LoVo (cell line): ENCODE data around the gene SNAP47.
"Not testable (repeated sequence)": the region's sequence is repeated elsewhere in the genome, so short reads cannot be mapped to it uniquely, and the experiment has no call there.

Experiments
- DNase-seq: peaks from one replicate; pipeline ENCODE4 v3.0.0-alpha.2; 2016; ENCODE audit warnings: low spot score

Gene SNAP47

GRCh38 chr1:227734856-227735538, at the start of gene SNAP47, which contains the start of gene JMJD4:
TSS of gene SNAP47 (plus strand) at chr1:227735435. CDS start at chr1:227747737, 12,302 bp downstream.
TSS of gene JMJD4 (minus strand) at chr1:227735302. CDS start at chr1:227735273, 29 bp downstream.
- peak; percentile 94 for DNase-seq

GRCh38 chr1:227685807-227686206, 49.4 kb upstream of the SNAP47 start:
- no peak for DNase-seq

DNA sequence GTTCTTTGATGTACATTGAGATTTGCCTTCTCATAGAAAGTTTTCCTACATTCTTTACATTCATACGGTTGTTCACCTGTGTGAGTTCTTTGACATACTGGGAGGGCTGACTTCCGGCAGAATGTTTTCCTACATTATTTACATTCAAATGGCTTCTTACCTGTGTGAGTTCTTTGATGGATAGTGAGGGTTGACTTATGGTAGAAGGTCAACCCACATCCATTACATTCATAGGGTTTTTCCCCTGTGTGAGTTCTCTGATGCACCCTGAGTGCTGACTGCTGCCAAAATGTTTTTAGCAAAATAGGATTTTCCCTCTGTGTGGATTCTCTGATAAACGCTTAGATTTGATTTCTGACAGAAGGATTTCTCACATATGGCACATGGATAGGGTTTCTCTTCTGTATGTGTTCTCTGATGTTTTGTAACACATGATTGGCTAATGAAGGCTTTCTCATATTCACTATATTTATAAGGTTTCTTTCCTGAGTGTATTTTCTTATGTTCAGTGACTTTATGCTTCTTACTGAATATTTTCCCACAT, 37.8 kb upstream of the SNAP47 start:
- DNase-seq, result no peak

- not testable (repeated sequence) for DNase-seq
Measured at GRCh38 chr1:227701631-227702030, 33.6 kb upstream of the SNAP47 start.

GRCh38 chr1:227707846-227708245, 27.4 kb upstream of the SNAP47 start:
- DNase-seq, result no peak

DNA sequence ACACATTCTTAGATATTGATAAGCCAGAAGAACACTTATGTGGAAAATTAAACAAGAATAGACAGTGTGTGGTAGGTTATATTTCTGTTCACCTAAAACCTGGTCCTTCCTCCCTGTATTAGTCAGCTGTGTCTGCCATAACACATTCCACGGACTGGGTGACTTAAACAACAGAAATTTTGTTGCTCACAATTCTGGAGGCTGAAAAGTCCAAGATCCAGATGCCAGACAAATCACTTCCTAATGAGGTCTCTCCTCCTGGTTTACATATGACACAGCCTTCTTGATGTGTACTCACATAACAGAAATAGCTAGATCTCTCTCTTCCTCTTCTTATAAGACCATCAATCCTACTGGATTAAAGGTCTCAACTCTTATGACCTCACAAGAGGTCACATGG, 25.8 kb upstream of the SNAP47 start:
- DNase-seq, result no peak

GRCh38 chr1:227710474-227710873, 24.8 kb upstream of the SNAP47 start:
- not testable (repeated sequence) for DNase-seq

GRCh38 chr1:227712648-227713047, 22.6 kb upstream of the SNAP47 start:
- DNase-seq, result no peak

GRCh38 chr1:227718932-227719331, 16.3 kb upstream of the SNAP47 start:
- DNase-seq, result no peak

DNA sequence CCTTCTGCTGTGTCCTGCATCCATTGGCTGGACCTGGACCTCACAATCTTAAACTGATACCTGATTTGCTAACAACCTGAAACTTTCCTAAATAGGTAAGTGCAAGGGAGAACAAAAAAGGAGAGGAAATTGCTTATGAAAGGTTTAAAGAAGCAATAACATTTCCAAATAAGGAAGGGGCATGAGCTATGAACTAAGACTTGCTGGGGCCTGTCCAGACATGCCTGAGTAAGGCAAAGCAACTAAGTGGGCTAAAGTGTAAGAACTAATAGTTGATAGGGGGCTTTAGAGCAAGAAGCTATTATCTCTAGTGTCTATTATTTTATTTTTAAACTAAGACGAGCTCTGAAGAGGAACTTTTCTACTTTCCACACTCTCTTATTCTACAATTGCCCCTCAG, 11.8 kb upstream of the SNAP47 start:
- no peak for DNase-seq

DNA sequence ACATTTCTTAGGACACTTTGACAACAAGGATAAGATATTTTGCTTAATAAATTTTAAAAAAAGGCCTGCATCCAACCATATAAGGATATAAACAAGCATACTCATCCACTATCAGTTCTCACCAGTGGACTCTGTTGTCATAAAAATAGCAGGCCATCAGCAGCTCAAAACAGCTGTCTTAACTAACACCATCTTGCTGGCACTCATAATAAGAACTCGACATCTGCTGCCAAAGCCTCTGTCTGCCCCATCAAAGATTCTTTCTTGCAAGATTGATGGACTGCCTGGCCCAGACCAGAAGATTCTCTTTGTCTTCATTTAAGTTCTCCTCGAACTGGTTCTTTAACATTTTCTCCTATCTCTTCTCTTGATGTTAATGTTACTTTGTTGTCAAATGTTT, 10.2 kb upstream of the SNAP47 start:
- DNase-seq, result no peak

DNA sequence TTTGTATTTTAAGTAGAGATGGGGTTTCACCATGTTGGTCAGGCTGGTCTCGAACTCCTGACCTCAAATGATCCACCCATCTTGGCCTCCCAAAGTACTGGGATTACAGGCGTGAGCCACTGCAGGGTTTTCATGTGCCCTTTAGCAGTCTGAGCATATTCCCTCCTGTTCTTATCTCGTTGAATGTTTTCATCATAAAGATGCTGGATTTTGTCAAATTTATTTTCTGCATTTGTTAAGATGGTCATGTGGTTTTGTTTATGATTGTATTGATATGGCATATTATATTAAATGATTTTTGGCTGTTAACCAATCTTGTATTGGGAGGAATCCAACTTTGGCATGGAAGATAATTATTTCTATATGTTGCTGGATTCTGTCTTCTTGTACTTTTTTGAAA, 8.9 kb upstream of the SNAP47 start:
- no peak for DNase-seq

DNA sequence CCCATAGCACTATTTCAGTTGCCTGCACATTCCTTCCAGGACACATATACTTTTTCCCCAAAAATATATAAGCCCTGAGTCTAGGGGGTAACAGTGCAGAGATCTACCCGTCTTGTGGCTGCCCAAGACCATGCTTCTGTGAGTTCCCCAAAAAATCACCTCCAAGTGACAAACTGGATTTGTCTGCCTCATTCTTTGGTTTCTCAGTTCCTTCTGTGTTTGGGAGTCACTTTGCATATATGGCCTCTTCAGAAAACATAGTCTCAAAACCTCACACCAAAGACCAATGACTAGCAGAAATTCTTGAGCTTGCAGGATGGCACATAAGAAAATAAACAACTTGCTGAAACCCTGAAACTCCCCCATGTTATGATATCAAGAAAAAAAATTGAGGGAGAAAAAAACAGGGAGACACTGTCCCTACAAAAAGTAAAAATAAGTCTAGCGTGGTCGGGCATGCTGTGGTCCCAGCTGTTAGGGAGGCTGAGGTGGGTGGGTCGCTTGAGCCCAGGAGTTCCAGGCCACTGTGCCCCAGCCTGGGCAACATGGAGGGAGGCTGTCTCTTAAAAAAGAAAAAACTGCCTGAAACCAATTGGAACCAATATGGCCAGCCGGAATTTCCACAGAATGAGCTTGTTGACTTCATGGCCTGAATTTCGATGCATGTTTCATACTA, 8.2 kb upstream of the SNAP47 start:
- DNase-seq, result no peak

- peak; percentile 83 for DNase-seq
Measured at GRCh38 chr1:227728059-227728891, 7.0 kb upstream of the SNAP47 start.

DNA sequence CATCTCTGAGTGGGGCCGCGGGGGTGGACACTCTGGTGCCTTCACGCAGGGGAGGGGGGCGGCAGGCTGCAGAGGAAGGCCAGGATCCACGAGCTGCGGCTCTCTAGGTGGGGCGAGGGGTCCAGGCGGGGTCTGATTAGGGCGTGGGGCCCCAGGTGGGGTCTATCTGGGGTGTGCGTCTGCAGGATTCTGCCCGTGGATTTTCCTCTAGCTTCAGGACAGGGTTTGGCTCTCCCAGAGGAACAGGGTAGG, 6.4 kb upstream of the SNAP47 start:
- DNase-seq, result no peak

- DNase-seq, result no peak
Measured at GRCh38 chr1:227729144-227729880, 5.9 kb upstream of the SNAP47 start.

DNA sequence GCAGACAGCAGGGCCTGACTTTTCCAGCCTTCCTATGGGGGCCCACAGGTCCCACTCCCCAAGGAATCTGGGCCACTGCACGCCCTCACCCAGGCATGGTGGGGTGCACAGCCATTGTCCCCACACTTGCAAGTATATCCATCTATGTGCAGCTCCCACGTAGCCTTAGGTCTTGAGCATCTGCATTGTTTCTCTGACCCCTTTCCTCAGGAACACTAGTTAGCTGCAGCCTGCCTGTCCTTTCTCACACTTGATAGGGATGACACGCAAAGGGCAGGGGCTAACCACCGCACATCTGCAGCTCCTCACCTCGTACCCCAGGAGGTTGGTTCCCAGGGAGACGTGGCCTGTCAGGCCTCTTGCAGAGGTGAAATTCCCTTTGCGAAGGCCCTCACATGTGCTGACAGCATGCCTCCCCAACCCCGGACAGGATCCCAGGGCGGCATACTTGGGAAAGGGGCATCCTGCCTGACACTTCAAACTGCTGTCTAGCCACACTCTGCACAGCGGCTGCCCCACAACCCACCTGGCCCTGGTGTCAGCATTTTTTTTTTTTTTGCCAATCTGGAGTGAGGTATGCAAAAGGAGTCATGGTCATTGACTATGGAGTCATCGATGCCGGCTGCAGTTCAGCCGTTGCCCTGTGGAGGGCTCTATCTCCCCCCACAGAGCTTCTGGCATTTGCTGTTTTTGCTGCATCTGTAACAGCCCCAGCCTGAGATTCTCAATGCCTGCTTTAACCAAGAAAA, 5.2 kb upstream of the SNAP47 start:
- no peak for DNase-seq

DNA sequence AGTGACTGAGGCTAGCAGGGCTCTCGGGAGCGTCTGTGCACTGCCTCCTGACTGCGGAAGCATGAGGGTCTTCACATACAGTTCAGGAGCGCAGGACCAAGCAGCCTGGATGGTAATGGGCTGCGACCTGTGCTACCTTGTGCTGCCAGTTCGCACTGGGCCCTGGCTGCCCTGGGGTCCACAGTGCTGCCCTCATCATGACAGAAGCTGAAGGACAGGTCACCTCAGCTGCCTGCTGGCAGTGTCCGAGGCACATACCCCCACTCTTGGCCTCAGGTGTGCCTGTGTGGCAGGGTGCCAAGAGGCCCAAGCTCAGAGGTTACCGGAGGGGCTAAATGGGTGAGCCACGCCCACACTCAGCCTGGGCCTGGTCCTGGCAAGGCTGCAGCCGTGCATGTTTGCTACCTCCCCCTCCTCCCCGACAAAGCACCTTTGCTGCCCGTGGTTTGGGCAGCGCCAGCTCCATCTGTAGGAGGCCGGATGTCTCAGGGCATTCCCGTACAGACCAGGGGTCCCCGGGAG, 4.5 kb upstream of the SNAP47 start:
- no peak for DNase-seq

GRCh38 chr1:227731241-227731677, 4.0 kb upstream of the SNAP47 start:
- no peak for DNase-seq

DNA sequence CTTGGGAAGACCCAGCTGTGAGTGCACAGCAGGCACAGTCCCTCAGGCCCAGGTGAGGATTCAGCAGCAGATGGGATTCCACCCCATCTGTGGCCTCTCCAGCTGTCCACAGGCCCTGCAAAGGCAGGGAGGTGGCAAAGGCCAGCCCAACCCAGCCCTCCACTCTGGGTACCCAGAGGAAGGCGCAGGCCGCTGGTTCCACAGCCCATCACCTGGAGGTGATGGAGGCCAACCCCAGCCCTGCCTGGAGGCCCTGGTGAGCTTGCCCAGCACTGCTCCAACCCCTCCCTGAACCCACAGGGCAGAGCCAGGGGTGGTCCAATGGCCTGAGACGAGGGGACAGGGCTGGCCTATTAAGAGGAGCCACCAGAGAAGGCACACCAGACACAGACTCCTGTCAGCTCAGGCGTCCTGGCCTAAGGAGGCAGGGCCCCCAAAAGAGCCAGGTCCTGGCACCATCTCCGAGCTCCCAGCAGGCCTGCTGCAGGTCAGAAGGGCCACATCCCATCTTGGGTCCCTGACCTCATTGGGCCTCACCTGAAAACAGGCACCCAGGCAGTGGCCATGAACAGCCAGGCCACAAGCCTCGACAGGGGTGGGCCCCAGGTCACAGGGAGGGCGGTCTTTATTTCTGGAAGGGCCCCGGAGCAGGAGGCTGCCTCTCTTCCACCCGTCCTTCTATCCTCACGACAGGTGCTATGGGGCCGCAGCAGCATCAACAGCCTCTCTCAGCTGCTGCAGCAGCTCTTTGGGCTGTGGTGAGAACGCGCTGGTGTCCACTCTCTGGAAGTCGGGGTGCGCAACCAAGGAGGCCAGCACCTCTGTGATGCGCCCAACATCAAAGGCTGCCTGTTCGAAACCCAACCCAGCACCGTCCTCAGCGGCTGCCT, 3.3 kb upstream of the SNAP47 start:
- DNase-seq, result no peak
